Renal cortex interstitium (tissue), 11 donors: Measurements from ENCODE around the gene MOBP. TPM values are rescaled to one million over a fixed set of nuclear protein-coding genes. Genes with fewer than 3 reads are reported as not detected.
A peak's percentile ranks its signal among the peaks of the same experiment; 100 is the strongest.

Source experiments
- DNase-seq, 11 donors: peaks; one replicate each; pipeline ENCODE4 v3.0.0-alpha.2; 2013; ENCODE audit warnings: low read depth in 9 of 11, low spot score in 4 of 11; ENCODE audit errors: extremely low read depth in 1 of 11
- polyA plus RNA-seq, 3 donors: library from polyadenylated mRNA; unstranded; fragments of 120-200 nt; gene quantifications; one replicate each; pipeline ENCODE4 v1.2.1, GENCODE V29; 2013; ENCODE audit not compliant: insufficient read length in 3 of 3

MOBP gene
- polyA plus RNA-seq, 3 donors: 0.16 to 0.36 (median 0.17) TPM

DNA sequence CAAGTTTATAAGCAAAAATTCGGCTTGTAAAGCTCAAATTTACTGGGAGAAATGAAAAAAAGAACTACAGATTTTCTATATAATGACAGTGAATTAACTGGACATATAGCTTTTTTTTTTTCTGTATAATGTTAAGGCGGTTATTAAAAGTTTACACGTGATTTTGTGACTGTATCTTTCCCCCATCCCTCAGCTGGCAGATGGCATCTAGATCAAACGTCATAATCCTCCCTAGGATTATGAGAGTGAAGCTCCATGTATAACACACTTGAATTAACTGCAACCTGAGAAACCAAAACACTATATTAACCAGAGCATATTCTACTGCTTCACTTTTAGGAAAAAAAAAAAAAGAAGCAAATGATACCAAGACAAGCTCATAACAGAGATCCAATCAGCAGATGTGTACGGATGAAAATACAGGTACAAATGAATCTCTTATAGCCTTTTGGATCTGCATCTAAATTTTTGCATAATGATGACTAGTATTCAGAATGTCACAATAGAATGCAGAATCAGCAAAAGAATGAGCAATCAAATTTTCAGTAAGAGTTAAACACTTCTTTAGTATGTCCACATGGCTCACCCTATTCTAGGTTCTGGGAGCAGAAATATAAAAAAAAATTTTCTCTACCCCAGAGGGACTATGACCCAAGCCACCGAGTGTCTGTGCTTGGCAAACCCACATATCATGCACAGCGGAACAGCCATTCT, 12.4 kb downstream of the MOBP start:
- DNase-seq: no peak

DNA sequence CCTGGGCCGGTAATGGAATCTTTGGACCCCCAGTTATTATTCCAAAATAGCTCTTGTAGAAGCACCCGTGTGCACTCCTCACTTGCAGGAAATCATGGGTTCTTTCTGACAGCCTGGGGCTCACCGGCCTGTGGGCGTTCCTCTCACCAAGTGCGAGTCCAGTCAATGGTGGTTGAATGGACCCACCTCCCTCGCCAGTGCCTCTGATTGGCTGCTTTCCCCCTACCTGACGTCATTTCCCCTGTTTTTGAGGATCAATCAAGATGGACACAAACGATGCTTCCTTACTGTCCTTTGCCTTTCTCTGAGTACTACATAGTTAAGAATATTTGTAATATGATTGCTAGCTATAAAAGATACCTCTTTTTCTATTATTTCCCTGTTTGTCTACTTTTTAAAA, 18.1 kb downstream of the MOBP start:
- DNase-seq: no peak

DNA sequence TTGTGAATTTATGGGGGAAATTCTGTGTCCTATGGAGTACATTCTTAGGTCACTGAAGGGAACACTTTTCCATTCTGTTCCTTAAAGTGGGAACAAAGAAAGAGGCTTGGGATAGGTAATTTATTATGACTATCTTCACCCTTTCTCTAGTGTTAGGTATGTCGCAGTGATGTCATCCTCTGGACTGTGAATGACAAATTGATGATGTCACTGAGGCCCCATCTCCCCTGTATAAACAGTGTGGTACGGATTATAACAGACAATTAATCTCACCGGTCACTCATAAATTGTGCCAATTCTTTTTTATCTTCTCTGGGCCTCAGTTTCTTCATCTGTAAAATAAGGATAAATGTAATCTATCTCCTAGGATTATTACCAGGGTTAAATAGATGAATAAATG, 23.5 kb downstream of the MOBP start:
- no peak for DNase-seq

DNA sequence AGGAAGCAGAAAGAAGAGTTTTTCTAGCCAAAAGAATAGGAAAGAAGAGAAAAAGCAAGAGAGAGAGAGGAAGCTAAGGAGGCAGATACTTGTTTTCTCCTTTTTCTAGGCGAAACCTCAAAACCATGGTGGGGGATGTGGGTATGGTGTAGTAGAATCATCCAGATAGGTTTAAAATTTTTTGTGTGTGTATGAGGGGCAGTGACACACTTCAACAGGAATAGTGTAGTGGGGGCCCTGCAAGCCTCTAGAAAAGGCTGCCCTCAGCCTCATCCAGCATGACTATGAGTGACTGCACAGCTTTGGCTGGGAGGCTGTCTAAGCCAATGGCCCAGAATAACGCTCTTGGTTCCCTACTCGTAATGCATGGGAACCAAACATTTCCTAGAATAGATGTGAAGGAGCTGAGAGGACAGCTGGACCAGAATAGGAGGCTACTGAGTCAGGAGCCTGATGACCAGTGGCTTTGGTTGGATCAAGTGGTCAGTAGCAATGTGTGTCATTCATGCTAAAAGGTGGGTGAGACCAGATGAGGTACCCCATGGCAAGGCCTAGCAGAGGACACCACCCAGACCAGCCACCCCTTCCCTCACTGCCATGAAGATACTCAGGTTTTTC, 24.4 kb downstream of the MOBP start:
- no peak for DNase-seq

DNA sequence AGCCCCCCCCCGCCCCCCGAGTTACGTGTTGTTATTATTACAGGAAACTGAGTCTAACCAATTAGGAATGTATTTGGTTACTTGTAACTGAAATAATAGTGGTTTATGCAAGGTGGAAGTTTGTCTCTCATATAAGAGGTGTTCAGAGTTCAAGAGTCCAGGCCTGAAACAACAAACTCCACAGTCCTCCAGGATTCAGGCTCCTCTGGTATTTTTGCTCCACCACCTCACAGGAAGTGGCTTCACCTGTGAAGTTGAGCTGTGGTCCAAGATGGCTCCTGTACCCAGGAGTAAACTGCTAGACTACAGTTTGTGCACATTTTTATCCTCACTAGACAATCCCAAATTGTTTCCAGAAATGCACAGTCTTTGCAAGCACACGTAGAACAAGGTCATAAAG, 27.3 kb downstream of the MOBP start:
- DNase-seq: no peak

DNA sequence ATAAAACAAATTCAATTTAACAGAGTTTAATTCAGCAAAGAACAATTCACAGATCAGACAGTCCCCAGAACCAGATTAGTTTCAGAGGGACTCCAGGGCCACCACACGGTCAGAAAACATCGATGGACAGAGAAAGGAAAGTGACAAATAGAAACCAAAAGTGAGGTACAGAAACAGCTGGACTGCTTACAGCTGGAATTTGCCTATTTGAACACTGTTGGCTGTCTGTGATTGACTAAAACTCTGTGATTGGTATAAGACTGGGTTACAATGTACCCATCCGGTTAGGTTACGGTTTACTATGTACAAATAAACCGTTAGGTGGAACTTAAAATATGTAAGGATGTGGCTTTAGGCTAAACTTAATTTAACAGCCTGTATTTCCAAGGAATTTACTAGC, 30.3 kb downstream of the MOBP start:
- DNase-seq: no peak

DNA sequence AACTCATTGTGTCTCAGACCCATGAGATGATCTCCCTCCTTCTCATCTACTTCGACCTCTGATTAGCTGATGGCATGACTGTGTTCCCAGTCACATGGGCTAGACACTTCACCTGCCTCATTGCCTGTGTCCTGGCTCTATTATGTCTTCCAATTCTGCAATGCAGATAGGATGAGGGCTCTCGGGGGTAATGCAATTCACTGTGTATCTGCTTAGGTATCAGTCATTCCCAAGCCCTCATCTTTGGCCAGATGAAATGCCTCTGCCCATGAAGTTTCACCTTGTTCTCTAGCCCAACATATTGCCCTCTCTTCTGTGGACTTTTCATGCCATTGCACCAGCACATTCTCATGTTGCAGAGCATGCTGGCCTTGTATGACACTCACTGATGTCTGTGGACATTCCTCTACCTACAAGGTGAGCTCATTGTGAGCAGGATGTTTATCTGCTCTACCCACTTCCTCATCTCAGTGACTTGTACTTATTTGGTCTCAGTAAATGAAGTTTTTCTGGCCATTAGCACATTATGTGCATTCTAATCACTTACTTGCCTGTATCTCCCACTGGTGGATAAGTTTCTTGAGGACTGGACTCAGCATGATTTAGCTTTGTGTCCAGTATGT, 32.3 kb downstream of the MOBP start:
- DNase-seq: no peak

DNA sequence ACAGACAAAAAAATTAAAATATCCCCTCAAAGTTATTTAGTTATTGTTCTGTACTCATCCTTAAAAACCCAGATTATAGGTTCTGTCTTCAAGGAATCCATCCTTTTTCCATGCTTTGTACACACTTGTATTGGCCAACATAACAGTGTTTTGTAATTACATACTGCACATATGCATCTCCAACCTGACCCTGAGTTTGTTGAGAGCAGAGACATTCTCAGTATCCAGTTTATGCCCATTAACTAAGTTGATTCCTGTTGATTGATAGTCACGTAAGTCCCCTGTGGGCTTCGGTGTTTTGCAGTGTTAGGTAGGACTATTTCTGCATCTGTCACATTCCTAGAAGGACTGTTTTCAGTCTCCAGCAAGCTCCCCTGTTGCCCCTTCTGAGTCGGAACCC, 33.6 kb downstream of the MOBP start:
- no peak for DNase-seq

DNA sequence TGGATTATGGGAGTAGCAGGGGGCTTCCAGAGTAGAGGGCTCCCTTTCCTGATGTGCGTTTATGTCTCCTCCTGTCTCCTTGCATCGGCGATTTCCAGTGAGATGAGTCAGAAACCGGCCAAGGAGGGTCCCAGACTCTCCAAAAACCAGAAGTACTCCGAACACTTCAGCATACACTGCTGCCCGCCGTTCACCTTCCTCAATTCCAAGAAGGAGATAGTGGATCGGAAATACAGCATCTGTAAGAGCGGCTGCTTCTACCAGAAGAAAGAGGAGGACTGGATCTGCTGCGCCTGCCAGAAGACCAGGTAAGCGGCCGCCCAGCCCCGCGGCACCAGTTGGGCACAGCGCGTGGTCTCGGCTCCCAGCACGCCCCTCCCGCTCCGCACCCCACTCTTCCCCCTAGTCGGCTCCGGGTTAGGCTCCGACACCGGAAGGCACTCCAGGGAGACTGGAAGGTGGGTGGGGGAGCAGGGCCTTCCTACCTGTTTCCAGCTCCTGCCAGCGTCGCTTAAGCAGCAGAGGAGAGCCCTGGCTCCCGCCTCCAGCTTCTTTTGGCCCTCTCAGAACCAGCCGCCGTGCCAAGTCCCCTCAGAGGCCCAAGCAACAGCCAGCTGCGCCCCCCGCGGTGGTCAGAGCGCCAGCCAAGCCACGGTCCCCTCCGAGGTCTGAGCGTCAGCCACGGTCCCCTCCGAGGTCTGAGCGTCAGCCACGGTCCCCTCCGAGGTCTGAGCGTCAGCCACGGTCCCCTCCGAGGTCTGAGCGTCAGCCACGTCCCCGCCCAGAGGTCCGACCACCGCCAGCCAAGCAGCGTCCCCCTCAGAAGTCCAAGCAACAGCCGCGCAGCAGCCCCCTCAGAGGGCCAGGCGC, 34.7 kb downstream of the MOBP start:
- DNase-seq: peak in 5 of 11 donors; percentile 3 to 18 (median 13)

DNA sequence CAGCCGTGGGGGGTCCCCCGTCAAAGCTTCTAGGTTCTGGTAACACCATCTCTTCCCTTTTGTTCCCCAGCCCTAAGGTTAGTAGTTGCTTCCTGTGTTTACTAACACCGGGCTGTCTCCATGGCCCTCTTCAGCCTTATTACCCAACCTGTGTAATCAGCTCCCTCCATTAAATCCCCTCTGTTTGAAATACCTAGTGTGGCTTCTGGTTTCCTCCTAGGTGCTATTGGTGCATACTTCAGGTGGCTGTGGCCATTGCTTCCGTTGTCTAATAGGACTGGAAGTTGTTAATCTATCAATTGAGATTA, 35.3 kb downstream of the MOBP start:
- peak in 1 of 11 donors; percentile 2 for DNase-seq

DNA sequence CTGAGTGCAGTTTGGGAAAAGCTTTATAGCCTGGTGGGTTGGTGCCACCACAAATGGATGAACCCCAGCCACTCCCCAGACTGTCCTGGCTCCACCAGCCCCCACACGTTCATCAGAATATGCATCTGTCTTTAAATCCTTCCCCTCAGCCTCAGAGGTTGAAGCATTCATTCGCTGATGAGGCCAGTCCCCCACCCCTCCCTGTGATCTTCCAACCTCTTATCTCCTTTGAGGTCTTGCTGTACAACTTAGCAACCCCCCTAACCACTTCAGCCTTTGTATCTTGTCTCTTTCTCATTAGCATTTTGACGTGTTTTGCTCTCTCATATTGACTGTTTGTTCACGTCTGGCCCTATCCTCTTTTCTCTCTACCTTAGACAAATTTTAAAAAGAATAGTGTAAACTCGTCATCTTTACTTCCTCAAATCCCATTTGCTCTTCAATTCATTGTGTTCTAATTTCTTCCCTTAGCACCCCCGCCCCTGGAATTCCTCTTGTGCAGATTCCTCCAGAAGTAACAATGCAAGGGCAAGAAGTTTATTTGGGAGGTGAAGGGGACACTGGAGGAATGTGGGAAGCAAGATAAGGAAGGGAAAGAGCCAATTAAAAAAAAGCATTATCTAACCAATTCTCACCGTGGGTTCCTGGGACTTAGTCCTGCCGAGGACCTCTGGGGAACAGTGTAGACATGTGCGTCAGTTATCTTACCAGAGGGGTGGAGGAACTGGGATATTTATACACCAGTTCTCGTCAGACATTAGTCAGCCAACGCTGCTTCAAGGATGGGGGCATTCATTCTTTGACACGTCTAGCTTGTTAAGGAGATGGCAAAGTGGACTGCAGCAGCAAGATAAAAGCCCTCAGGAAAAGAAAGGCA, 38.6 kb downstream of the MOBP start:
- DNase-seq: no peak

DNA sequence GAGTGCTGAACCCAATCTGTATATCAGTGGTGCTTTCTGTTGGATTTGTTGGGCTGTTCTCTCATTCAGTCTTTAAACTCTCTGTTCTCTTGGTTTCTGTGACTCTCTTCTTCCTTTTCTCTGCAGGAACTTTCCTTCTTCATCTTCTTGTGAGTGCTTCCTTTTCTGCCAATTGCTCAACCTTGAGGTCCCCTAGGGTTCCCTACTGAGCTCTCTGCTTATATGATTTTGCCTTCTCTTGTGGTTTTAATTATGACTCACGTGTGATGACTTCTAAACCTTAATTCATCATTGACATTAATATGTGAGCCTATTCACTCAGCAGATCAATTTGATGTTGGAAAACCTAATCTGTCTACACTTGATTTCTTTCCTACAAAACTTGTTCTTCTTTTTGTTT, 39.4 kb downstream of the MOBP start:
- DNase-seq: no peak

DNA sequence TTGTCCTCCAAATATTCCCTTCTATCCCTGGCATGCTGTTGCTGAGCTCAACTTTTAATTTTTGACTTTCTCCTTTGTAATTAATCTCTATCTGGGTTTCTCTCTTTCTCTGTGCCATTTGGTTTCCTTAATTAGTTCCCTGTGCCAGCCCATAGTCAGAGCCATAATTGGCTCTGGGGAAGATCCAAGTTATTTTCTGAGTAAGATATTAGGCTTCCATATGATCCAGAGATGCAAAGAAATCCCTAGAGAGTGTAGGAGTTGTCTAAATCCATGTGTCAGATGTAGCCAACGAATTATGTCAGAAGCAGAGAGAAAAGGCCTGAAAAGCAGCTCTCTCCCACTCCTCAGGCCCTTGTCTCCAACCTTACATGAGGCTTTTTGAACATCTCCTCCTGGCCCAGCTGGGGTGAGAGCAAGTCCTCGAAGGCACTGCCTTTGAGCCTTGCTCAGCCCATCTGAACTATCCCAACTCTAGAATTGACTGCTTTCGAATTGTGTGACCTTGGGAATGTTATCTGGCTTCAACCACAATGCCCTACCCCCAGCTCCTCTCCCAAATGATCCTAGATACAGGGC, 46.4 kb downstream of the MOBP start:
- no peak for DNase-seq

DNA sequence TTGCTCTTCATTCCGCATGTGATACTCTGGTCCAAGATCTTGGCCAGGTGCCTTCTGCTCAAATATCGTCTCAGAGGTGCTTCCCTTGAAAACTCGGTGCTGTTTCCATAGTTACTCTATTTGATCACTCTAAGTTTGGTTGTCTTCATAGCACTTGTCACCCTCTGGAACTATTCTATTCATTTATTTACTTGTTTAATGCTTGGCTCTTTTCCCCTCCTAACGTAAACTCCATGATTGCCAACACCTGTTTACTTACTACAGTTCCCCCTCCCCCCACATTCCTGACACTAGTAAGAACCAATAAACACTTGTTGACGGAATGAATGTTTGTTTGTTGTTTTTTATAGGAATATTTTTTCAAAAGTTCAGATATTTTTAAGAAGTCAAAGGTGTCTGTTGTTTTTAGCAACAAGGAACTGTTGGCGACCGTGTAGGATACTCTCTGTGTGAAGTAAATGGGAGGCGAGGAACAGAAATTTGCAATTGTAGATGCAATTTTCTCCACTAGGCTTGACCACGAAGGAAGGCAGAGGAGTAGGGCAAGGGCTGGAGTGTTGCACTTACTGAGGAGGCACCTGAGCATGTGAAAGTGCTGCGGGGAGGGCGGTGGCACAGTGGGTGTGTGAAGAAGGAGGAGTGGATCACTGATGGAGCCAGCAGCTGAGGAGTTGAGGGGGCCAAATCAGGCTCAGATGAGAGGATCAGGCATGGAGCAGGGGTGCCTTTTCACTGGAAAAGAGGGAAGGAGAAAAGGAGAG, 48.4 kb downstream of the MOBP start:
- no peak for DNase-seq

DNA sequence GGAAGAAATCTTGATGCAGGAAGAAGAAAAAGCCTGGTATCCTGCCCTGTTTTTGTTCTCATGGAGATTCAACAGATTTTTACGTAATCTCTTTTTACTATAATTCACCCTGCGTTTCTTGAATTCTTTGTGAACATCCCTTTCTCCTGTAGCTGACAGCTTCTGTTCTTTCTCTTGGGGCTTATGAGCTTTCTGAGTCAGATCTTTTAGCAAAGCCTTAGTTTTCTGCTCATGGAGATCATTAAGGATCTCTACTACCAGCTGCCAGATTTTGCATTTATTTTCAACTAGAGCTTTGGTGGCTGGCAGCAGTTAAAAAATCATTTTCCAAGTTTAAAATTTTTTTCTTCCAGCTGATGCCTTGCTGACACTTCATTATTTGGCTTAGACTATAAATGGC, 51.6 kb downstream of the MOBP start:
- no peak for DNase-seq

DNA sequence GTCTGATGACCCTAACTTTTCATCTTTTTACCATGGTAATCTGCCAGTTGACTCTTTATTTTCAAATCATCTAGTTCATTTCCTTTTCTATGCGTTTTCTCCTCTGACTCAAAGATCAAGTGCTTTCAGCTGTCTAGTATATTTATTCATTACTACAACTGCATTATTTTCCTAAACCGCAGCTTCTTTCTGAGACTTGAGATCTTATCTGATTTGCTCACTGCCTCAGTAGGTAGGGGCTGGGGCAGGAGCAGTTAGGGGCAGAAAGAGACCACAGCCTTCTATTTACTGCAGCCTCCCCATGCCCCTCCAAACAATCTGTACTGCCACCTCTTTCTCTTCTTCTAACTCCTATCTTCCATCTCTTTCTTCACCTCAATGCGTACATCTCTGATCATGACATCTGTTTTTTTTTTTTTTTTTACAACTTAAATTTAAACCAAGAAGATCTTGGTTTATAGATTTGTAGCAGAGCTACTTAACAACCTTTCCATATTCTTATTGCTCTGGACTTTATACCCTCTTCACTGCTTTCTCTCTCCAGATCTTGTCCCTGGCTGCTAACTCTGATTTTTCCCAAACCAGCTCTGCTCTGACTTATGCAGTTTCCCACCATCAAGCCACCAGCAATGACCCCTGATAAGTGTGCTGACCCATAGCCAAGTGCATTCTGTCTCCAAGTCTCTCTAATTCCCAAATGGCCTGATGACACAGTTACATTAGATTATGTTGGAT, 52.2 kb downstream of the MOBP start:
- no peak for DNase-seq

DNA sequence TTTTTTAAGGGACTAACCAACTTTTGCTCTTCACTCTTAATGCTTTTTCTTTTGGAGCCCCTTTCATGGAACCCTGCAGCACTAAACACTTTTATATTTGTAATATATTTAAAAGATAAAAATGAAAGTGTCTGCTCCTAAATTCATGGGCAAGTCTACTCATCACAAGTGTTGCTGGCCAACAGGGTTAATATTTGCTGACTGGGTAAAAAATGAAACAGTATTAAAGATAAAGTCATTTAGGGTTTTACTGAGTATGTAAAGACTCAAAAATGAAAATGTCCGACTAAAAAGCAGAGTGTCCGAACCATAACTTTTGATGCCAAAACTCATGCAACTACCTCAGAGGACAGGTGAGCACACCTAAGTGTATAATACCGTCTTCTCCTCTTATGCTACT, 54.0 kb downstream of the MOBP start:
- no peak for DNase-seq
